ENCODE data around the gene FADD.

The FADD gene, protein sequence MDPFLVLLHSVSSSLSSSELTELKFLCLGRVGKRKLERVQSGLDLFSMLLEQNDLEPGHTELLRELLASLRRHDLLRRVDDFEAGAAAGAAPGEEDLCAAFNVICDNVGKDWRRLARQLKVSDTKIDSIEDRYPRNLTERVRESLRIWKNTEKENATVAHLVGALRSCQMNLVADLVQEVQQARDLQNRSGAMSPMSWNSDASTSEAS

DNA sequence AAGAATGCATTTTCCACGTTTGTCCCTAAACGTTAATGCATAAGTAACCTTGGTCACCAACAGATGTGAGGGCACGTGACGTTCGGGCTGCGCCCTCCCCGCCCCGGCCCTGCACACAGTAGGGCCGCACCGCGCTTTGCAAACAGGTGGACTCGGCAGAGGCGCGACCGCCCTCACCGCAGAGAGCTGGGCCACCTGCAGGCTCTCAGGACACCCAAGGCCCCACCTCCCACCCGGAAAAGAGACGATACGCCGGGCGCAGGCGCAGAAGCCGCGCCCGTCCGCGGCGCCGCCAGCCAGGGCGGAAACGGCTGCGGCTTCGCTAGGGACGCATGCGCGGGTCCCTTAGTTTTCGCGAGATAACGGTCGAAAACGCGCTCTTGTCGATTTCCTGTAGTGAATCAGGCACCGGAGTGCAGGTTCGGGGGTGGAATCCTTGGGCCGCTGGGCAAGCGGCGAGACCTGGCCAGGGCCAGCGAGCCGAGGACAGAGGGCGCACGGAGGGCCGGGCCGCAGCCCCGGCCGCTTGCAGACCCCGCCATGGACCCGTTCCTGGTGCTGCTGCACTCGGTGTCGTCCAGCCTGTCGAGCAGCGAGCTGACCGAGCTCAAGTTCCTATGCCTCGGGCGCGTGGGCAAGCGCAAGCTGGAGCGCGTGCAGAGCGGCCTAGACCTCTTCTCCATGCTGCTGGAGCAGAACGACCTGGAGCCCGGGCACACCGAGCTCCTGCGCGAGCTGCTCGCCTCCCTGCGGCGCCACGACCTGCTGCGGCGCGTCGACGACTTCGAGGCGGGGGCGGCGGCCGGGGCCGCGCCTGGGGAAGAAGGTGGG, at the start of gene FADD:
Gene FADD, plus strand, starts transcription at position 377 of the 831 bp plus-strand sequence. Its CDS starts 164 bp downstream, at position 541.
- FAIRE-seq, result no peak

- FAIRE-seq, result no peak
Observed at GRCh38 chr11:70155386-70155785, 47.7 kb upstream of the FADD start.

- no peak for FAIRE-seq
Observed at GRCh38 chr11:70156291-70157037, 46.6 kb upstream of the FADD start.

DNA sequence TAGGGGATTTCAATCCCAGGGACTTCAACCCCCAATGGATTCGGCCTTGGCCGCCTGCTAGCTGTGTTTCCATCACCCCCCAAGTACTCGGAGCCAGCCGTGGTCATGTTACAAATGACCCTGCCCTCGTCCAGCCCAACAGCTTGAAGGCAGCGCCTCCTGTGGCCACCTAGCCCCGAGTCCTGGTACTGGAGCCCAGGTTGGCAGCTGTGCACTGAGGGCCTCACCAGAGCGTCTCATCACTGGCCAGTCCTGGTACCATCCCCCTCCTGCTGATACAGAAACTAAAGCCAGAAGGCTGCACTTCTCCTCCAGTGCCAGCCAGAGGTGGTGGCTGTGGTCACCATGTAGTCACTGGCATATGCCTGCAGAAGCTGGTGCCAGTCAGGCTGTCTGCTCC, 44.9 kb upstream of the FADD start:
- no peak for FAIRE-seq

DNA sequence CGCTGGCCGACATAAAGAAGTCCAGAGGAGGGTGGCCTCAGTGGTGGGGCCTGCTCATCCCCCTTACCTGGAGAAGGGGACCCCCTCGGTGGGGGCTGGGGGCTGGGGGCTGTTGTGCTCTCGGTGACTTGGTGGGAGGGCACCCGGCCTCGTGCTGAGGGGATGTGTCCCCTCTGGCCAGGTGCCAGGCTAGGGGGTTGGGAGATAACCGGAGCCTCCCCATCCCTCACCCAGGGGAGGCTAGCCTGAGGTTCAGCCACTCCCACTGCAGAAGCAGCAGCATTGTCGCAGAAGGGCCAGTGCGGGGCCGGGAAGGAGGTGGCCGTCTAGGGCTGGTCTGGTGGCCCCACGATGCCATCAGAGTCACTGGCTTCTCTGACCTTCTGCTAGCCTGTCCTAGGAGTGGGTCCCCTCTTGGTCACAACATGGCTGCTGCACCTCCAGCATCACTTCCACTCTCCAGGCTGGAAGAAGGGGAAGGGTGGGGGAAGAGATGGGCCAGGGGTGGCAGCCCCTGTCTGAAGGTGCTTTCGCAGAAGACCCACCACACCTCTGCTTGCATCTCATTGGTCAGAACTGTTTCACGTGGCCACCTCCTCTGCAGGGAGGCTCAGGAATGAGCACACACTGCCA, 44.2 kb upstream of the FADD start:
- no peak for FAIRE-seq

DNA sequence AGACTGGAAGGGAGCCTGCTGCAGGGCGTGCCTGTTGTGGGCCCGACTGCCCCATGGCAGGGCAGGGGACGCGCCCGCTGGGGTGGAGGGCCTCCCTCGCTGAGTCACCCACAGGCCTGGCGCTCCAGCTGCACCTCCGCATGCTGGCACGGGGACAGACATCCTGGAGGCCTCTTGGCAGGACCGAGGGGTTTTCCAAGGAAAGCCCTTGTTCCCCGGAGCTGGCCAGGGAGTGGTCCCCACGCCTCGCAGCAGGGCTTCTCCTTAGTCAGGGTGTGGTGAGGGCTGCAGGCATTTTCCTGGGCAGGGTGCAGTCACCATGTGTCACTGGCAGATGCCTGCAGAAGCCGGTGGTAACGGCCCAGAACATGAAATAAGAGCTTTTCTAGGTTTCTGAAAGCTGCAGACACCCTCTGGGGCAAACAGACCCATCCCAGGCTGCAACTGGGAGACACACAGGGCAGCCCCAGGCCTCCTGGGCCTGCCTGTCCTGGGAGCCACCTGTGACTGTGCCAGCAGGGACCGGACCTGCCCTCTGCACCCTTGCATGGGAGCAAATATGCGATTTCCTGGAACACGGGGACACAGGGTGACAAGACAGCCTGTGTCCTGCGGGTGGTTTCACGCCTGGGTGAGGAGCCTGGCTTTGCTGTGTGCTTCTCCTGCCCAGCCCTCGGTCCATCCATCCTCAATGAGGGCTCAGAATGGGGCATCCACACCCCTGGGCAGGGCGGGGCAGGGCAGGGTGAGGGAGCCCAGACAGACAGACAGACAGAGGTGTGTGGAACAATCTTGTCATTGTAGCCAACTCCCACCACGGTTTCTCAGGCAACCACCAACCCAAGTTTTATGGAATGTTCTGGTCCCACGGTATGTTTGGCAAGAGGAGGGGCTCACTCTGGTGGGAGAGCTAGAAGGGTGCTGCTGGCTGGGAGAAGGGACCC, 43.2 kb upstream of the FADD start:
- FAIRE-seq, result no peak

GRCh38 chr11:70161043-70161625, 42.0 kb upstream of the FADD start:
- FAIRE-seq, result no peak

- no peak for FAIRE-seq
Observed at GRCh38 chr11:70164705-70165104, 38.4 kb upstream of the FADD start.

DNA sequence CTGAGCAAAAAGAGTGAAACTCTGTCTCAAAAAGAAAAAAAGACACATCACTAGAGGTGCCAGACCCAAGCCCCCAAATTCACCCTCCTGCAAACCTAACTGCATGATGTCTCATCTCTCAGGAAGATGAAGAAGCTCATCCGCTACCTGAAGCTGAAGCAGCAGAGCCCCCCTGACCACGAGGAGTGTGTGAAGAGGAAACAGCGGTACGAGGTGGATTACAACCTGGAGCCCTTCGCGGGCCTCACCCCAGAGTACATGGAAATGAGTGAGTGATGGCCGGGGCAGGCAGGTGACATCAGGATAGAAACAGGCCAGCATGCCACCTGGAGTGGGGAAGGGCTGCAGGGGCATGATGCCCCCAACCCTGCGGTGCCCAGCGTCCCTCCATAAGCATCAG, 36.0 kb upstream of the FADD start:
- FAIRE-seq, result no peak

DNA sequence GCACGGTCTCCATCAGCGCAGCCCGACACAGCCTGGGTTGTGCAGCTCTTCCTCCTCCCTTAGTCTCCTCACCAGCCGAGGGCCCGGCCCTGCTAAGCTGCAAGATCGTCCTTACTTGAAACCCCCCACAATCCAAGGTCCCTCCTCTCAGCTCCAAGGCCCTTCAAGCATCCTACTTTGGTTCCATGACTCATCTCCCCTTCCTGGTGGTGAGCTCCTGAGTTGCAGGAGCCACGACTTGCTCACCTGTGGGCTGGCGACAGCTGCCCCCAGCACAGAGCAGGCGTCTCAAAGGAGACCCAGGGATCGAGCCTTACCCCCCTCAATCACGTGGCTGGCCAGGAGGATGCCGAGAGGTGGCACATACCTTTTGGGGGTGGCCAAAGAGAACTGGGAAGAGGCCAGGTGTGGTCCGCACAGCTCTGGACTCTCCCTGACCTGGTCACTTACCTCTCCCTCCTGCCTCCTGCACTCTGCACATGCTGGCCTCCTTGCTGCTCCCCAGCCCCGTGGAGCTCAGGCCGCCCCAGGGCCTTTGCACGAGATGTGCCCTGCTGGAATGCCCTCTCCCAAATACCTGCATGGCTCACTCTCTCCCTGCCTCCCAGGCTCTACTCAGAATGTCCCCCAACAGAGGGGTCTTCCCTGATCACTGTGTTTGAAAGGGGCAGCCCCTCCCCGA, 35.2 kb upstream of the FADD start:
- no peak for FAIRE-seq

- FAIRE-seq, result no peak
Observed at GRCh38 chr11:70168405-70168754, 34.7 kb upstream of the FADD start.

- FAIRE-seq, result no peak
Observed at GRCh38 chr11:70169127-70169526, 34.0 kb upstream of the FADD start.

DNA sequence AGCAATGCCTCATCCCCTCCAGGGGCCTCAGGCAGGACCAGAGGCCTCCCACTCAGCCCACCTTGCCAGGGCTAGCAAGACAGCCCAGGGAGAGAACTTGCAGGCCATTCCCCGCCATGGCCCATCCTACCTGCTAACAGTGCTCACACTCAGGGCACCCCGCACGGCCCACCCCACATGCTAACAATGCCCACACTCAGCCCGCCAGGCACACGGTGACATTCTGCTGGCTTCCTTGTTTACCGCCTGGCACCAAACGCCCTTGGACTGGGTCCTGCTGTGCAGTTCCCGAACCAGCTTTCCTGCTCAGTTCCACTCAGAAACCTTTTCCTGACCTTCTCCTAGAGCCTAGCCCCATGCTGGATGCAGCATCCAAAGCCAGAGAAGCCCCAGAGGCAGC, 33.5 kb upstream of the FADD start:
- FAIRE-seq, result no peak

DNA sequence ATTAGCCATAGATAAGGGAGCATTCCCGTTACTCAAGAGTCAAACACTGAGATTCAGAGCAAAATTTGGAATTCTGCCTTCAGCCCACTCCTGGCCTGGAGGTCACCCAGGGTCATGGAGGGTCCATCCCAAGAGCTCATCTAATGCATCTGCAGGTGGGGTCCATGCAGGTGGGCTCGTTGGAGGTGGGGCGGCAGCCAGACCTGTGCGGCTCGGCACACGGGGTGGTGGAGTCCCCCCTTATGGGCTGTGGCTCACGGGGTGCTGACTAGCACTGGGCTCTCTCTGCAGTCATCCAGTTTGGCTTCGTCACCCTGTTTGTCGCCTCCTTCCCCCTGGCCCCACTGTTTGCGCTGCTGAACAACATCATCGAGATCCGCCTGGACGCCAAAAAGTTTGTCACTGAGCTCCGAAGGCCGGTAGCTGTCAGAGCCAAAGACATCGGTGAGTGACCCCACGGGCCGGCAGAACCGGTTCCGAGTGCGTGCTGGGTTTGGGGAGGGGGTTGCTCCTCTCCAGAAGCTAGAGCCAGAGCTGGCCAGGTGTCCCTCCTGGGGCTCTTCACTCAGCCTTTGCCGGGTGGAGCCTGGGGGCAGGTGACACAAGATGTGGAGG, 32.4 kb upstream of the FADD start:
- no peak for FAIRE-seq

- no peak for FAIRE-seq
Observed at GRCh38 chr11:70173018-70173417, 30.1 kb upstream of the FADD start.

DNA sequence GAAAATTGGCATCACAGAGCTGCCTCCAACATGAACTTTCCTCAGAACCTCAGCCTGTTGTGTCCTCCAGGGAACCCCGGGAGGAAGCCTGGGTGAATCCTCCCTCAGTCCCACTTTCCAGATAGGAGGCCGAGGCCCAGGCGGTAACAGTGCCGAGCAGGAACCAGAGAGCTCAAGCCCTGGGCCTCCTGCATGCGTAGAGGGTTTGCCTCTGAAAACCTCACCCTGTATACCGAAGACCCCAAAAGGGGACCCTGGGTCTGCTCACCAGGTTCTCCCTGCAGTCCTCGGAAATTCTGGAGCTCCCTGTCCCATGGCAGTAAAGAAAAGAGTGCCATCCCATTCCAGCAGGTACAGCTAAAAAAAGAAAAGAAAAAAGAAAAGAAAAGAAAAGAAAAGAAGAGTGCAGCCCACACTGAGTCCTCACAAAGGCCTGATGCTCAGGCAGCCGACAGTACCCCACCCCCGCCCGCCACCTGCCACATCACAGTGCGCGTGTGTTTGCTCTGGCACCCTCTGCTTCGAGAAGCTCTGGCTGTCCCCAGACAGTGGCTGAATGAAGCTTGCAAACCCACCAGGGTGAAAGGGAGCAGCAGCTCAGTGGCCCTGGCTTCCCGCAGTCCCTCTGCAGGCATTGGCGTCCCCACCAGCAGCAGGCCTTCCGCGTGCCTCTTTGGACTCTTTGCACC, 28.4 kb upstream of the FADD start:
- FAIRE-seq, result no peak

DNA sequence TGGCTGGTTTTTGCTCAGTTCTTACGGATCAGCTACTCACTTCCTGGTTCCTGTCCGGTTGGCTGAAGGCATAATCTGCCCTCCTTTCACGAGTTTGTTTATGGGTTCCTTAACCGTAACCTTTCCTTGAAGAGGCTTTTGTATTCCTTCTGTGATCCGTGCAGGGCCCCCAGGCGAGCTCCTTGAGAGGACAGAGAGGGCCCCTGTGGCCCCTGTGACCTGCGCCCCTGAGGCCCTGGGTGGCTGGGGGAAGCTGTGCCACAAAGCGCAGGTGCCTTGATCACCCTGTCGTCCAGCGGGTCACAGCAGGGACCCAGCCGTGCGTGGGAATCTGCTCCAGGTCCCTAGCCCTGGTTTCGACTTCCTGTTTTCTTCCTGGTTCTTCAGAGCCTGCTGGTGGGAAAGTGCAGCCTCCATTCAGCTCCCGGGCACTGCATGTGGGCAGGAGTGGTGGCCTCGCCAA, 27.8 kb upstream of the FADD start:
- no peak for FAIRE-seq

GRCh38 chr11:70176940-70177689, 26.0 kb upstream of the FADD start:
- FAIRE-seq, result no peak

GRCh38 chr11:70180906-70181305, 22.2 kb upstream of the FADD start:
- no peak for FAIRE-seq
